Iris pigment epithelial cell (primary cell): ENCODE results near the gene MISP3.
A peak's percentile ranks its signal among the peaks of the same experiment; 100 is the strongest.

Experiments used
- DNase-seq: peaks from one replicate; pipeline ENCODE4 v3.0.0-alpha.2; 2011; ENCODE audit warnings: low read depth

The MISP3 gene

GRCh38 chr19:14053500-14053899, 19.1 kb upstream of the MISP3 start:
- no peak for DNase-seq

DNA sequence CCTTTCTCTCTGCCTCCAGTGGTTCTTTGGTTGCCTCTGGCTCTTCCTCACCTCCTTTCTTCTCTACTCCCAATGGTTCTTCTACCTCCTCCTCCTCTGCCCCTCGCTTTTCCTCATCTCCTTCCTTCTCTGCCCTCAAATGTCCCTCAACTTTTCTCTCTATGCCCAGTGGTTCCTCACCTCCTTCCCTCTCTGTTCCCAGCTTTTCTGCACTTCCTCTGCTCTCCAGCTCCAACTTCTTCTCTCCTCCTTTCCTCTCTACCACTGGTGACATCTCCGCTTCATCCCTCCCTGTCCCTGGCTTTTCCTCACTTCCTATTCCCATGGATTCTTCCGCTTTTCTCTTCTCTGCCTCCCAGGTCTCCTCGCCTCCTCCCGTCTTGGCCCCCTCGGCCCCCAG, 18.5 kb upstream of the MISP3 start:
- DNase-seq, result no peak

DNA sequence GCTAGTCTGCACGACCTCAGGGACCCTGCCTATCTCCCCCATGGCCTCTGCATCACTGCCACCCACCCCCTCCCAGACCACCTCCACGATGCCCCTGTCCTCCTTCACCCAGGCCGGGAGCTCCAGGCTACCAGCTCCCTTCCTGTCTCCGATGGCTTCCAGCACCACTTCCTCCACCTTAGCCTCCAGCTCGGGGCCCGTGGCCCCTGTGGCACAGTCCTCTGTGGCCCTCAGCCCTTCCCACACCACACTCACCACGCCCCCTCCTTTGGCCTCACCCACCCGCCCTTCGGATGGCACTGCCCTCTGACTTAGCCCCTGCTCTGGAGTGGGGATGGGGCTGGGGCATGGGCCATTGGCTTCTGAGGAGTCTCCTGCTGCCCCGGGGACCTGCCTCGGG, 17.9 kb upstream of the MISP3 start:
- no peak for DNase-seq

- DNase-seq, result no peak
Observed at GRCh38 chr19:14055396-14055795, 17.2 kb upstream of the MISP3 start.

- DNase-seq, result no peak
Observed at GRCh38 chr19:14056069-14056666, 16.4 kb upstream of the MISP3 start.

DNA sequence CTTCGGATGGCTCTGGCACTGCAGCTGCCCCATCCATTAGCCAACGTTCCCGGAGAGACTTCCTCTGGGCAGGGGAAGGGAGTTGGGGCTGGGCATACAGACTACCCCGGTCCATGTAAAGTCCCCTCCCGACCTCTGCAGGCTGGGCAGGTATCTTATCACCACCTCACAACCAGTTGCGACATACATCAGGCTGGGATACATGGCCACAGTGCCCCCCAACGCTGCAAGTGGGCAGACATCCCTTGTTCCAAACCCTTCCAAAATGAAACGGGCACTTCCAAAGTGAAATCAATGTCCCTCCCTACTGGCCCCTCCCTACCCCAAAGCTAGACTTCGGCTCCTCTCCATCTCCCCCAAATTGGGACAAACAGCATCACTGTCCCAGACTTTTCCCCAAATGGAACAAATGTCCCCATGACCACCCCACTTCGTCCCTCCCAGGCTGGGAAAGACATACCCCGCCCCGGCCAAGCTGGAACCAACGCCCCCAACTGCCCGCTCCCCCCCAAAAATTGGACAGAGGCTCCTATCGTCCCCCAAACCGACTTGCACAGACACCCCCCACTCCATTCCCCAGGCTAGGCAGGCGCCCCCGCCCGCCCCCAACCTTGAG, 15.7 kb upstream of the MISP3 start:
- DNase-seq, result no peak

DNA sequence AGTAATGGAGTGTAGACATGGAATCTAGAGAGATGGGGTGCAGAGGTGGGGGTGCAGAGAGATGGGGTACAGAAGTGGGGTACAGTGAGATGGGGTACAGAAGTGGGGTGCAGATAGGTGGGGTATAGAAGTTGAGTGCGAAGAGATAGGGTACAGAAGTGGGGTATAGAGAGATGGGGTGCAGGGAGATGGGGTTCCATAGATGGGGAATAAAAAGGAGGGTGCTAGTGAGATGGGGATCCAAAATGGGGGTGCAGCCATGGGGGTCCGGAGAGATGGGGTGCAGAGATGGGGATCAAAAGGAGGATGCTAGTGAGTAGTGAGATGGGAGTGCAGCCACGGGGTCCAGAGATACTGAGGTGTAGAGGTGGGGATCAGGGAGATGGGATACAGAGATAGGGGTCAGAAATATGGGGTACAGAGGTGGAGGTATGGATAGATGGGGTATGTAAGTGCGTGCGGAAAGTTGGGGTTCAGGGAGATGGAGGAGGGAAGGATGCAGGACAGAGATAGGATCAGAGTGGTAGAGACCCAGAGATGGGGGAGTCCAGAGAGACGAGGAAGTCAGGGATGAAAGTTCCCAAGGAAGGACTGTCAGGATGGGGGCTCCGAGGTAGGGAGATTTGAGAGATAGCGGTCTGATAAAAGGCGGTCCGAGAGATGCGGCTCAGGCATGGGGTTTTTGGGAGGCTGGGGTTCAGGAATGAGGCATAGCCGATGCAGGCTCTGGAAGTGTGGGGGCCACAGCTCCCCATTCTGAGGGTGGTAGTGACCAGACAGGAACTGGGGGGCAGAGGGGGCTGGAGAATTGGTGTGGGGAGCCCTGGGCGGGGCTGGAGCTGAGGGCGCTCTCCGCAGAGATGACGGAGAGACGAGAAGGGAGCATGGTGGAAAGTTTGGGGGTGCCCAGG, 14.1 kb upstream of the MISP3 start:
- no peak for DNase-seq

DNA sequence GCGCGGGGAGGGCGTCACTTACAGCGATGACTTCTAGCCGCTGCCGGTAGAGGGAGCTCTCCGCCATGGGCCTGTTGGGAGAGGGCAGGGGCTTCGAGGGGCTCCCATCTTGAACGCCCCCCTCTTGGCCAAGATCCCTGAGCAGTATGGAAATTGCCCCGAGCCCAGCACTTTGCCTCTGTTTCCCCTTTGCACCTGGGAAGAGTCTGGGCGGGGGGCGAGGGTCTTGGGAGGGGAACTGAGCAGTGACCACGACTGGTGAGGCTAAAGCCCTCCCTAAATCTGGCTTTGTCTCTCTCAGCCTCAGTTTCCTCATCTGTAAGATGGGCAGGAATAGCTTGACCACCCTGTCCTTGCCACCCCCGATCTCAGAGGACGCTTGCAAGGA, 13.5 kb upstream of the MISP3 start:
- DNase-seq, result no peak

DNA sequence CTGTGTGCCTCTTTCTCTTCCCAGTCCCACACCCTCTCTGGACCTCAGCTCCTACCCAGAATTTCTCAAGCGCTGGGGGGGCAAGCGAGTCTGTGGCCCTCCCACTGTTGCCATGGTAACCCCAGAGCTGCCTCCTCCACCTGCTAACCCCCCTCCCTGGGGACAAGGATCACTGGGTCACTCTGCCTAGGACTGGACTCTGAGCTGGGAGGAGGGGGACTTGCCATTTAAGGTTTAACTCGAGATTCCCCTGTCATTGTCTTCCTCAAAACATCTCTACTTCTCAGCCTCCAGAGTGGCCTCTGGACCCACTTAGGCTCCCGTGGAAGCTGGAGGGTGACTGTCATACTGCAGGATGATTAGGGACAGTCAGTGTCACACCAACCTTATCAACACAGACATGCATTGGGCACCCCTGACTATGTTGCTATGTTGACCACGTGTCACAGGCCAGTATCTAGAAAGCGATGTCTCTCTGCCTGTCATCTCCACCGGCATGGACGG, 12.9 kb upstream of the MISP3 start:
- no peak for DNase-seq

DNA sequence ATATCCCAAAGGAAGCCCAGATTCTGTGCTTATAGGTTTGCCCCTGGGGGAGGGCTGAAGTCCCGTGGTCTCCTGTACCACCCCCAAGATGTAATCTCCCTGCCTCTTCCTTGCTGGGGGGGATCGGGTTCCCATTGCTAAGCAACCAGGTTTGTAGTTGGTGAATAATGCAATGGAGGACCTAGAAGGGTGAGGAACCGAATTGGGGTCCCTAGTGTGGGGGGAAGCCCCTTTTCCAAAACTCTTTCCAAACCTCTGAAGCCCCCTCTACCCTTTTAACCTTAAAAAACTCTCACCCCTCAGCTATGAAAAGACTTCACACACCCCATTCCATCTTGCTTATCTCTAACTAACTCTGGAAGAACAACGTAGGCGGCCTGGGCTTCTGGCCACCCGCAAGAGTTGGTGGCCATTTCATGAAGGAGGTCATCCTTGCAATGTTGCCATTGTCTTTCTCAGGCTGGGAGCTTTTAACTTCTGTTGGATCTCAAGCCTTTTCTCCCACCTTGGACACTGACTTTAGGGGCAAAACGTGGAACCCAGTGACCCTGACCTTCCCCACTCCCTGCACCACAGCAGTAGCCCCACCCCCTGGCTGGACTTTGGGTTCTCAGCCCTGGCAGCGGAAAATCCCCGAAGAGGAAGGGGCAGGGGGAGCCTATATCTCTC, 11.4 kb upstream of the MISP3 start:
- no peak for DNase-seq

DNA sequence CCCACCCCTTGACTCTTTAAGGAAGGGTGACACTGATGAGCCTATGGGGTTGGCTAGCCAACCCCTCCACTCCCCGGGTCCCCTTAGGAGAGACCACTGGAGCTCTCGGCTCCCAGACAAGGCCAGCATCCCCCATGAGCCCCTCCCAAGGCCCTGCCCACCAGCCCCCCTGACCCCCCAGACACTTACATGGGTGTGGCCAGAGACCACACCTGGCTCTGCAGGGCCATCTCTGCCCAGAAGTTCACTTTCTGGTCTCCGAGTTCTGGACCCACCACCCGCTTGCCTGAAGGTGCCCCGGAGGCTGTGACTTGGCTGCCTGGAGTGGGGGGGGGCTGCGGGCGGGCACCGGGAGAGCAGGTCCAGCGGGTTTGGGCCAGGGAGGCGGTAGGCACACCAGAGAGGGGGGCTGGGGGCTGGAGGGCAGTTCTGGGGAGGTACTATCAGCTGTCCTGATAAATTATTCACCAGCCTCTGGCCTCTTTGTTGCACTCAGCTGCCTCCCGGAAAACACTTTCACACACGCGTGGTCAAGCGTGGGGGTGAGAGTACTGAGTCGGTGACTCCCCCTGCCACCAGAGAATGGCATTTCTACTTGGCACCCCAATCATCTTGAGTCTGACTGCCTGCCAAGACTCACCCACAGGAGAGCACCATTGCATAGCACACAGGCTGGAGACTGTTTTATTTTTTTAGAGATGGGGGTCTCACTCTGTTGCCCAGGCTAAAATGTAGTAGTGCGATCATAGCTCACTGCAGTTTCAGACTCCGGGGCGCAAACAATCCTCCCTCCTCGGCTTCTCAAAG, 10.6 kb upstream of the MISP3 start, which contains the start of gene PALM3:
Gene PALM3 (minus strand): TSS at position 326 of the 807 bp plus-strand sequence. CDS start 96 bp downstream, at position 230.
- no peak for DNase-seq

- DNase-seq, result no peak
Observed at GRCh38 chr19:14062558-14062855, 10.1 kb upstream of the MISP3 start.

GRCh38 chr19:14063105-14063504, 9.5 kb upstream of the MISP3 start:
- DNase-seq, result no peak

DNA sequence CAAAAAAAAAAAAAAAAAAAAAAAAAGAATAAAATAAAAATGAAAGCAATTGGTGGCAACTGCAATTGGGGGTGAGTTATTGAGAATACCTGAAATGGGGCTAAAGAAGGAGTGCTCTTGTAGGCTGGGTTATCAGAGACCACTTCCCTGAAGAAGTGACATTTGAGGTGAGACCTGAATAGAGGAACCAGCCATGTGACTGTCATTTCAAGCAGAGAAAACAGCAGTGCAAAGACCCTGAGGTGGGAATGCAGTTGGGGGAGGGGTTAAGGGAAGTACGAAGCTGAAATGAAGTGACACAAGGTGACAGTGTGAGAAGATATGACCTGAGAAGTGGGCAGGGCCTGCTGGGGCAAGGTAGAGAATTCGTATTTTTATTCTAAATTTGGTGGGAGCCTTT, 6.5 kb upstream of the MISP3 start:
- DNase-seq, result no peak

GRCh38 chr19:14070268-14071050, 2.1 kb upstream of the MISP3 start:
- DNase-seq, result no peak

DNA sequence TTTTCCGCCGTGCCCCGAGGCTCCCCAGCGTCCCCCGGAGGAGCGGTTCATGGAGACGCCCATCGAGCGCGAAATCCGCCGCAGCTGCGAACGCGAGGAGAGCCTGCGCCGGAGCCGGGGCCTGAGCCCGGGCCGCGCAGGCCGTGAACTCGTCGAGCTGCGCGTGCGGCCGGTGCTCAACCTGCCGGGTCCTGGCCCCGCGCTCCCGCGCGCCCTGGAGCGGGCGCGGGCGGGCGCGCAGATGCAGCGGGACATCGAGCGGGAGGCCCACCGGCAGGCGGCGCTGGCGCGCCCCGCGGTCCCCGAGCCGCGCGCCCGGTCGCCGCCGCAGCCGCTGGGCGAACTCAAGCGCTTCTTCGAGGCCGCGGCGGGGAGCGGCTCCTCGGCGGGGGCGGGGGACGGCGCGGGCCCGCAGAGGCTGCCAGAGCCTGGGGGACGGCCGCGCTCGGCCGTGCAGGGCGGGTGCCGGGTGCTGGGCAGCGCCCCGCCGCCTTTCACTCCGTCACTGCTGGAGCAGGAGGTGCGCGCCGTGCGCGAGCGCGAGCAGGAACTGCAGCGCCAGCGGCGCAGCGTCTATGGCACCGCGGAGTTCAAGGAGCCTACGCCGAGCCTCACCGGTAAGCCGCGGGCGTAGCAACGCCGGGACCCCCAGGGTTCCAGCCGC, 807 bp downstream of the MISP3 start:
- DNase-seq, result peak; percentile 89

DNA sequence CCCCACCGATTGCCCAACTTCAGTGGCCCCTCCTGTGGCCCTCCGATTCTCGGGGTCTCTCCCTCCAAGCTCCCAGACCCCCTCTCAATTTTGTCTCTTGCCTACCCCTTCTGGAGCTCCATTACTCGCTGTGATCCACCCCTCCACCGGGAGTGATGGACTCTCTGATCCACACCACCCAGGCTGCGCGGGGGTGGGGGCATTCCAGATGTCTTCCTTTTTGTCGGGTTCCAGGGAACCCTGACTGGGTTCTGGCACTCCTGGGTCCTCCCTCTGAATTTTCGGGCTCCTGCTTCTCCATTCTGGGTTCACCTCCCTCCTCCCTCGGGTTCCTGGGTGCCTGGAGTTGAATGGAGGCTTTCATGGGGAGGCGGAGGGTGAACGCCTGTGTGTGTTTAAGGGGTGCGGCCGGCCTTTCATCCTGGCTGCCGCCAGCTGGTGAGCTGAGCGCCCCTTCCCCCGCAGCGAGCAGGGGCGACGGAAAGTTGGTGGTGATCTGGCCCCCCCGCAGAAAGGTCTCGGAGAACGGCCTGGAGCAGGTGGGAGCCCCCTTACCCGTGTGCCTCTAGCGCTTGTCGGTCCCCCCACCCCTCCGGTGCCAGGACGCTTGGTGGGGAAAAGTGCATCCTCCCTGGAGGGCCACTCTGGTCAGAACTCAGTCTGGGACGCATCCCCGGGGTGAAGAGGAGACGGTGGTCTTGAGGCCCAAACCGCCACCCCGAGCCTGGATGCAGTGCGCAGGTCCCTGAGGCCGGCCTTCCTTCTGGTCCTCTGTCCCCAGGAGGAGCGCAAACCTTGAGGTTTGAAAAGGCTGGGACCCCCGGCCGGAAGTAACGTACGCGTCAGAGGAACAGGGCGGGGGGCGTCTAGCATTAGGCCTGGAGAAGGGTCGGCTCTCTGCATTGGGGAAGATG, 1.6 kb downstream of the MISP3 start:
- DNase-seq, result peak; percentile 39

- no peak for DNase-seq
Observed at GRCh38 chr19:14078411-14078810, 5.8 kb downstream of the MISP3 start.
